HepG2 (cell line): ENCODE results near the gene ACTR6. TPM values are rescaled to one million over a fixed set of nuclear protein-coding genes. Genes with fewer than 3 reads are reported as not detected.

Experiments used
- ATAC-seq: fragments of 200-7000 bp; cut with Tn5 transposase; 3 replicates; pipeline ENCODE4 v1.9.1; 2020; ENCODE audit warnings: mild to moderate bottlenecking, moderate library complexity
- BruUV-seq: library from RNA; stranded (reverse); fragments of 400-500 nt; replicated peaks from 2 replicates; lab custom pipeline; 2021; lab: Mats Ljungman, UMichigan
- CTCF ChIA-PET: fragments of 300-600 bp; formaldehyde crosslinking; extraction: SDS; loops from one replicate; lab custom pipeline; 2021; ENCODE audit warnings: low total read pairs, inconsistent platforms, low intra/inter-chr PET ratio; lab: Yijun Ruan, JAX
- POLR2A ChIA-PET: fragments of 350-600 bp; sonication (Branson Sonifier 250); formaldehyde crosslinking; loops from one replicate; lab custom pipeline; 2020; ENCODE audit warnings: antibody characterized with exemption, inconsistent platforms; lab: Yijun Ruan, JAX
- DNase-seq: peaks from one replicate; pipeline ENCODE4 v3.0.0-alpha.2; 2015; ENCODE audit warnings: low spot score
- FAIRE-seq: peaks from 3 replicates; lab custom pipeline; 2011; peaks lifted over from hg19 to GRCh38; lab: Jason Lieb, UNC
- H2AFZ ChIP-seq: one replicate; pipeline ENCODE4 v1.6.1; 2011; ENCODE audit warnings: low read length, inconsistent platforms
- H3K27ac ChIP-seq: fragments of 300-600 bp; 3 replicates; pipeline ENCODE4 v1.8.0; 2011; ENCODE audit warnings: mixed run types, mild to moderate bottlenecking, mixed read lengths, low read length, inconsistent platforms; ENCODE audit not compliant: insufficient read depth; ENCODE audit errors: extremely low read length
- H3K27me3 ChIP-seq, 2 experiments: fragments of 200-600 bp in 1 of 2; 2 replicates in 1 of 2; 3 replicates in 1 of 2; pipeline versions ENCODE4 v1.6.0 to v1.8.0; 2011; ENCODE audit warnings: low read length in 2 of 2, mild to moderate bottlenecking in 2 of 2, moderate library complexity in 2 of 2, inconsistent platforms in 1 of 2; ENCODE audit not compliant: insufficient read depth in 2 of 2, control insufficient read depth in 1 of 2
- H3K36me3 ChIP-seq, 2 experiments: fragments of 200-600 bp in 1 of 2; replicated peaks in 1 of 2; 2 replicates in 1 of 2; 3 replicates in 1 of 2; pipeline versions ENCODE4 v1.5.1 to v1.8.0; 2011; ENCODE audit warnings: low read length in 2 of 2, inconsistent platforms in 1 of 2; ENCODE audit not compliant: insufficient read depth in 2 of 2, control insufficient read depth in 1 of 2
- H3K4me1 ChIP-seq: 2 replicates; pipeline ENCODE4 v1.5.1; 2012; ENCODE audit warnings: low read length, inconsistent platforms; ENCODE audit not compliant: insufficient read depth
- H3K4me2 ChIP-seq: 2 replicates; pipeline ENCODE4 v1.6.0; 2011; ENCODE audit warnings: low read depth, low read length, inconsistent platforms
- H3K4me3 ChIP-seq, 3 experiments: fragments of 200-600 bp in 1 of 3; sonication (generic), shearing (Covaris generic) in 1 of 3; replicated peaks in 1 of 3; 2 replicates each; pipeline ENCODE4 v1.5.1; 2011 to 2016; ENCODE audit warnings: low read length in 3 of 3, inconsistent platforms in 2 of 3, low read depth in 2 of 3, mild to moderate bottlenecking in 2 of 3, control low read depth in 1 of 3, mixed read lengths in 1 of 3; ENCODE audit not compliant: insufficient read depth in 1 of 3
- H3K79me2 ChIP-seq: one replicate; pipeline ENCODE4 v1.6.1; 2011; ENCODE audit warnings: low read length, inconsistent platforms; ENCODE audit not compliant: insufficient read depth
- H3K9ac ChIP-seq: 2 replicates; pipeline ENCODE4 v1.6.0; 2011; ENCODE audit warnings: mild to moderate bottlenecking, low read depth, low read length, inconsistent platforms; ENCODE audit not compliant: insufficient read depth
- H3K9me3 ChIP-seq: 2 replicates; pipeline ENCODE4 v1.5.1; 2012; ENCODE audit warnings: mild to moderate bottlenecking, low read length
- H4K20me1 ChIP-seq: 2 replicates; pipeline ENCODE4 v1.6.0; 2011; ENCODE audit warnings: inconsistent platforms, mild to moderate bottlenecking, low read length, moderate library complexity; ENCODE audit not compliant: insufficient read depth
- MED1 ChIP-seq: sonication (generic); formaldehyde crosslinking; IDR thresholded peaks from 2 replicates; pipeline ENCODE4 v1.4.0; 2020; ENCODE audit warnings: missing genetic modification reagents
- SSRP1 ChIP-seq: IDR thresholded peaks from 2 replicates; pipeline ENCODE4 v1.6.1; 2016; ENCODE audit warnings: control low read depth
- ZNF574 ChIP-seq: sonication (generic); formaldehyde crosslinking; IDR thresholded peaks from 2 replicates; pipeline ENCODE4 v1.4.0; 2020; ENCODE audit warnings: missing genetic modification reagents
- ZNF766 ChIP-seq: sonication (generic); formaldehyde crosslinking; IDR thresholded peaks from 2 replicates; pipeline ENCODE4 v1.5.0; 2020; ENCODE audit warnings: missing genetic modification reagents, borderline replicate concordance
- ZNF777 ChIP-seq: sonication (generic); formaldehyde crosslinking; IDR thresholded peaks from 2 replicates; pipeline ENCODE4 v1.4.0; 2020; ENCODE audit warnings: missing genetic modification reagents
- WGBS: methylation state at CpG from one replicate; pipeline ENCODE4 v1.1.6; 2017; ENCODE audit warnings: low lambda C conversion rate; 5-methylcytosine and 5-hydroxymethylcytosine counted together
- in situ Hi-C: cut with HindIII; loops from 2 replicates; pipeline ENCODE4 v1.10.0; 2017; ENCODE audit warnings: low pct_unique_long_range_greater_than_20kb; ENCODE audit not compliant: extremely low pct_ligation_motif_present
- intact Hi-C: fragments of 100-400 bp; cut with micrococcal nuclease; formaldehyde crosslinking; loops from one replicate; pipeline ENCODE4 v1.10.0; 2022; ENCODE audit not compliant: unreplicated experiment
- polyA plus RNA-seq, 8 experiments: library from polyadenylated mRNA; depleted of rRNA in 3 of 8; stranded (reverse) in 7 of 8; unstranded in 1 of 8; fragments of >200 nt; fragmentation: Illumina TruSeq in 4 of 8; extraction: Trizol in 4 of 8; gene quantifications; 2 replicates each; pipeline versions ENCODE4 v1.2.1 to v1.2.3, GENCODE V29; 2011 to 2016; ENCODE audit warnings: low read depth in 4 of 8, missing spikeins in 1 of 8, mixed read lengths in 1 of 8; ENCODE audit not compliant: insufficient read depth in 1 of 8
- total RNA-seq, 5 experiments: library from RNA; depleted of rRNA; stranded (reverse); fragments of >200 nt; fragmentation: Illumina TruSeq; extraction: Trizol; gene quantifications; 2 replicates each; pipeline ENCODE4 v1.2.3, GENCODE V29; 2016; ENCODE audit warnings: low read depth in 1 of 5

ACTR6 gene
- total and polyA plus RNA-seq, 2 of the 13 experiments (the other 11 are each of a cell fraction or from before 2014, with no cell fraction given) = 12.9 to 22.4 TPM

GRCh38 chr12:100159391-100160104, 41.1 kb upstream of the ACTR6 start:
- intact Hi-C loops = no loop called here
- no peak overlapping the region for H3K27ac ChIP-seq
- H4K20me1 ChIP-seq = no peaks in the 10 kb centered on the region
- TF ChIP-seq ZNF766 (CRISPR knock-in tag) (no peak), SSRP1 (CRISPR knock-in tag) (no peak), ZNF574 (CRISPR knock-in tag) (no peak), MED1 (CRISPR knock-in tag) (no peak), ZNF777 (CRISPR knock-in tag) (no peak)
- TF ChIP-seq, all 625 proteins: peak for 0
- no peaks in the 10 kb centered on the region for H3K27me3 ChIP-seq
- H3K9me3 ChIP-seq = peaks cover 4% of the 10 kb centered on the region; the same call in 1 of the 2 replicates
- ChIA-PET POLR2A (no interaction called here), CTCF (no interaction called here)
- no peak for ATAC-seq
- H3K4me2 ChIP-seq = no peak overlapping the region
- H3K79me2 ChIP-seq = no peaks in the 10 kb centered on the region
- no TSS peak for BruUV-seq
- WGBS = 93% methylated on average over 6 of the region's 9 CpGs
- FAIRE-seq = no peak
- H3K4me3 ChIP-seq = no peak overlapping the region
- no peak overlapping the region for H2AFZ ChIP-seq
- no peak overlapping the region for H3K9ac ChIP-seq
- no peak for DNase-seq
- no peaks in the 10 kb centered on the region for H3K36me3 ChIP-seq
- 0 out of 2 replicates have a peak, but pooled peaks cover 2% of the 10 kb centered on the region for H3K4me1 ChIP-seq
- in situ Hi-C loops = no loop called here
